GM20000 (cell line): Measurements from ENCODE around the gene TMEM200A.

ENCODE experiments used
- DNase-seq: peaks from one replicate; pipeline ENCODE4 v3.0.0; 2012; ENCODE audit warnings: low spot score
- TF ChIP-seq, protein P1 (sequence below): IDR thresholded peaks from 2 replicates; pipeline ENCODE4 v1.5.1; 2012; ENCODE audit warnings: mild to moderate bottlenecking, control low read depth; ENCODE audit errors: extremely low read depth, missing control alignments

Gene TMEM200A

DNA sequence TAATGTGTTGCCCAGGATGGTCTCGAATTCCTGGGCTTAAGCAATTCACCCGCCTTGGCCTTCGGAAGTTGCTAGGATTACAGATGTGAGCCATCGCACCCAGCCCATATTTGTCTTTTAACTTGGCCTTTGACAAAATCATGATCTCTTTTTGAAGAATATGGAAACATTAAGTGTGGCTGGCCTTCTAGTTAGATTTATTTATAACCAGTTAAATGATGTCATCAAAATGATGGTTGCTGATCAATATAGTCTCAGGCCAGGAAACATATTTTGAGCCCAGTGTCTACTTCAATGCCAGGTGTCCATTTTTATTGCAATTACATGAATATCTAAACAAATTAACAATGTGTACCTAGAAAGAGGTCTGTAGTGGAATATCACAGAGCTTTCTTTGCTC lies 69.4 kb downstream of the TMEM200A start:
- DNase-seq: no peak

DNA sequence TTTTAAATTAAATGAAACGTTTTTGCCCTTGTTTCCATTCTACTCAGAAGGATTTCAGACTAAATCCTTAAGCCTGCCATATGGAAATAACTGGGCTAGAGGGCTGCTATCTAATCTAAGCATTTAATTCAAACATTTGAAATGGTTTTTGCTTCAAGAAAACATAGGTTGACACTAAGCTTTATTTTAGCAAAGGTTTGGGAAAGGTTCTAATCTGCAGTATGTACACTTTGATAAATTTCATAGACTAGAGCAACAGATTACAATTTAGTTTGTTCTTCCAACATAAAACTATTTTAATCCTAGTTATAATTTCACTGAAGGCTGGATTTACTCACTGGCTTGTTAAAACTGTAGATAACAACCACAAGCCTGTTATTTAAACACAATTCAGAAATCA lies 72.1 kb downstream of the TMEM200A start:
- TF ChIP-seq, protein P1, sequence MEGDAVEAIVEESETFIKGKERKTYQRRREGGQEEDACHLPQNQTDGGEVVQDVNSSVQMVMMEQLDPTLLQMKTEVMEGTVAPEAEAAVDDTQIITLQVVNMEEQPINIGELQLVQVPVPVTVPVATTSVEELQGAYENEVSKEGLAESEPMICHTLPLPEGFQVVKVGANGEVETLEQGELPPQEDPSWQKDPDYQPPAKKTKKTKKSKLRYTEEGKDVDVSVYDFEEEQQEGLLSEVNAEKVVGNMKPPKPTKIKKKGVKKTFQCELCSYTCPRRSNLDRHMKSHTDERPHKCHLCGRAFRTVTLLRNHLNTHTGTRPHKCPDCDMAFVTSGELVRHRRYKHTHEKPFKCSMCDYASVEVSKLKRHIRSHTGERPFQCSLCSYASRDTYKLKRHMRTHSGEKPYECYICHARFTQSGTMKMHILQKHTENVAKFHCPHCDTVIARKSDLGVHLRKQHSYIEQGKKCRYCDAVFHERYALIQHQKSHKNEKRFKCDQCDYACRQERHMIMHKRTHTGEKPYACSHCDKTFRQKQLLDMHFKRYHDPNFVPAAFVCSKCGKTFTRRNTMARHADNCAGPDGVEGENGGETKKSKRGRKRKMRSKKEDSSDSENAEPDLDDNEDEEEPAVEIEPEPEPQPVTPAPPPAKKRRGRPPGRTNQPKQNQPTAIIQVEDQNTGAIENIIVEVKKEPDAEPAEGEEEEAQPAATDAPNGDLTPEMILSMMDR: no peak
- DNase-seq: no peak

More for the DNA sequence above, 69.4 kb downstream of the TMEM200A start:
- TF ChIP-seq, protein P1: no peak

DNA sequence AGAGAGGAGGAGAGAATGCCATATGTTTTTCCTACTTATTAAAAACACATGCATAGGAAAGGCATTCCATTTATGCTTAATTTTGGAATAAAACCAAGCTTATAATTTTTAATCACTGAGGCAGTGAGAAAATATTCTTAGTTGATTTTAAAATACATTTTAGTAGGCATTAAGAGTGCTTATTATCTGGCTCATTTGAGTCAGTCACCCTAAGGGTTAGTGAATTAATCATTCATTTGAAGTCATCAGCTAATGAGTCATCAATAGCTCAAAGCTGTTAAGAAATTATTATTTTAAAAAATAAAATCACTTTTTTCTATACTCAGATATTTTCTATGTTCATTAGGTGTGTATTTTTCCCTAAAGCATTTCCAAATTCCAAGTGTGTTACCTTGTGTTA lies 81.6 kb downstream of the TMEM200A start:
- DNase-seq: no peak
- TF ChIP-seq, protein P1: no peak

DNA sequence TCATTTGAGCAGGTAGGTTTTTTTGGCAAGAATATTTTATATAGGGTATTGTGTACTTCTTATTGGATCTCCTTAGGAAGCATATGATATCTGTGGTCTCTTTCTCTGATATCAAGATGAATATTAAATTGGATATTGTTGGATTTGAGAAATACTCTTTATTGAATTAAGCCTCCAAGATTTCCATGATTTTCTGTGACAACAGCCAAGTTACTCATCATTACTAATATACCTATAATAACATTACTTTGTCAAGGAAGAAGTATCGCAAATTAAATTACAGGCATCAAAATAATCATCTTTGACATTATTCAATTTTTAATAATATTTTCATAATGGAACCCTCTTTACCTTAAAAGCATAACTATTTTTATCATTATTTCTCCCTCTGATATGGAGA lies 86.5 kb downstream of the TMEM200A start:
- TF ChIP-seq, protein P1: no peak
- no peak for DNase-seq

DNA sequence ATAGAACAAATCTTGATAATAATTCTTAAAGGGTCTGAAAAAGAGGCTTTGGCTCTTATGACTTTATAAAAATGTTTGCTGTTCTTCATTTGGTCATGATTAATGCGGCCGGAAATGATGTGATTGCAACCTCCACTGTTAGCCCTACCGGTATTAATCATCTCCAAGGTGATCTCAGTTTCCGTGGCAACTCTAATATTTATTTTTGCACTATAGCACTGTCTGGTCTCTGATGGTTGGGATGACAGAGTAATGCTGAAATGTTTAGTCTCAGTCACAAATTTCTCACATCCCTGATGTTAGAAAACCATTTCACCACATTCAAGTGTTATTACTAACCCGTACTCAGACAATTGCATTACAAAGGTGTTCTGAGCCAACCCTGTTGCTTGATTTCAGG lies 87.4 kb downstream of the TMEM200A start:
- TF ChIP-seq, protein P1: no peak
- no peak for DNase-seq

DNA sequence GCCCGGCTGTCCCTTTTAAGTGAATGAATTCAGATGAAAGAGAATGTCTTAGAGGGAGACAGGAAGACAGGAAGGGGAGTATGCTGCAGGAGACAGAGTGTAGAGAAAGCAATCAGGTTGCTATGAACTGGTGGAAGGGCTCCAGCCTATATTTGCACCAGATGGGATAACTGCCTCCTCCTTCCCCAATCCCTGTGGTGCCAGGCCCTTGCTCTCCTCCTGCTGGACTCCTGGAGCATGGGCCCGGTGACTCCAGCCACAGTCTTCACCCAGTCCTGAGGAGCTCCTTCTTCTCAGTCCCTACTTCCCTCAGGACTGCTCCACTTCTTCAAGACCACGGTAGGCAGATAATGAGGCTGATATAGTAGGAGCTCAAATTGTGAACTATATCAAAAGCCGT lies 91.8 kb downstream of the TMEM200A start:
- DNase-seq: no peak
- TF ChIP-seq, protein P1: no peak

DNA sequence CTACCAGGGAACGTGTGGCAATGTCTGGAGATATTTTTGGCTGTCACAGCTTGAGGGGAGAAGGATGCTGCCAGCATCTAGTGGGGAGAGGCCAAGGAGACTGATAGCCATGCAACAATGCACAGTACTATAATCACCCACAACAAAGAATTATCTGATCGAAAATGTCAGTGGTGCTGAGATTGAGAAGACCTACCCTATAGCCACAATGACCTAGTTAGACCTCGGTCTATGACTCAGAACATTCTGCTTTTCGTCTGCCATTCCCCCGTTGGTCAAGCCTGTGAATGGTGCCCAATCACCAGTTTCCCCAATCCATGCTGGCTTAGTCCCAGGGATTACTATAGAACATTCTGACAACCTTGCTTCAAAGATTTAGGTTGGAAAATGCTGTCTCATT lies 93.5 kb downstream of the TMEM200A start:
- DNase-seq: no peak
- TF ChIP-seq, protein P1: no peak
